ENCODE results near the gene BTBD2. TPM values are rescaled to one million over a fixed set of nuclear protein-coding genes. Genes with fewer than 3 reads are reported as not detected.

Gene BTBD2
- total RNA-seq, 5 donors from 2014 or later (not counting 1 experiment from before 2014, with no cell fraction given), result 52.2 to 79.8 (median 73.6) TPM

DNA sequence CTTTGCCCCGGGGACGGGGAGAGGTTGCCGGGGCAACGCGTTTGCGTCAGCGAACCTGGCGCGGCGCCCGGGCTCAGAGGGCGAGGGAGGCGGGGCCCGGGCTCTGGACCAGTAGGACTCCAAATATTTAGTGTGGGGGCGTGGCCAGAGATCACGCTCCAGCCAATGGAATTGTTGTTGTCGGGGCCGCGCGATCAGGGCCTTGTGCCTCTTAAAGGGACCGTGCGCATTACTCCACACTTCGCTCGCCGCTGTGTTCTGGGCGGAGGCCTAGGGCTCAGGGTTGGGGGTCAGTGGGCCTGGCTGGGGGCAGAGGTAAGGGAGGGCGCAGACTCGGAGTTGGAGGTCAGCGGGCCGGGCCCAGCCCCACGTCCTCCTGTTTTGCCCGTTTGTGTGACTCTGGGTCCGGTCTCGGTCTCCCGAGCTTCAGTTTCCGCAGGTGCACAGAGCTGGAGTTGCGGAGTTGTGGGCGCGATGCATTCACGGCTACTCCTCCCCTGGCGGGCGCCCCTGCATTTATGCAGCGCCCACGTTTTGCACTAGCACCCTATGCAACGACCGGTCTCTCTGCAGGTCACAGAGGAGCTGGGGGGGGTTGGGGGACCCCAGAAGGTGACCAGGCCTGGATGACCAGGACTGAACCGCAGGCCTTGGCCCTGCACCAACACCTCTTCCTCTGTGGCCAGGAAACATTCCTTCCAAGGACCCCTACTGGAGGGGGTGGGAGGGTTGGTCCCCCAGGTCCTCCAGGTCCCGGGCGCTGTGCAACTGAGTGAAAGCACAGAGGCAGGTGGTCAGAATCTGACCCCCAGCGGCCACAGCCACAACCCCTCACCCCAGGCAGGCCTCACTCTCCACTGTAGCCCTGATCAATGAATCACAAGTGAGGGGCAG is 46.2 kb upstream of the BTBD2 start:
- Mint-ChIP-seq H3K4me3 (peak overlapping the region; percentile 88 to 89 (median 89)), H3K9me3 (no peaks in the 10 kb centered on the region)
- peak; percentile 88 to 93 (median 90) for ATAC-seq (replicated peaks in 1 of 4)

DNA sequence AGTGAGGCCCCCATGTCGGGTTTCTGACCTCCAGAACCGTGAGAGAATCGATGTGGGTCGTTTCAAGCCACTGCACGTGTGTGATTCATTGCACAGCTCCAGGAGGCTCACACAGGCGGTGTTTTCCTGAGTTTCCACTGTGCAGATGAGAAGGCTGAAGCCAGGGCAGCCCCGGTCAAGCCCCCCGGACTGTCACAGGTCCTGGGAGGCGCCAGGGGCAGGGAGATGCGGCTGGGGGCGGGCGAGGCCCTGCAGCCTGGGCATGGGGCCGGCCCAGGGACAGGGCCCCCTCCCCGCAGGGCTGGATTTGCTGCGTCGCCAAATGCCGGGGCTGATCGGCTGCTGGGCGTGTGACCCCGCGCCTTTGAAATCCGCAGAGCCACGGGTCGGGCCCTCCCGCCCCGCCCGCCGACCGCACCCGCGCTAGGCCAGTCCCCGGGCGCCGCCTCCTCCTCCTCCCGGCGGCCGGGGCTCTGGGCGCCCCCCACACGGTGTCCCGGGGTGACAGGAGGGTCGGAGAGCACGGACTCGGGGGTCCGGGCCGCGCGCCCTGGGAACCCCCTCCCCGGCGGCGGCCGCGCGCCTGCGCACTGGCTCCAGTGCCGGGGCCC is 45.5 kb upstream of the BTBD2 start:
- H3K36me3 ChIP-seq (ENCODE audit: control insufficient read depth in 2 of 2, extremely low read depth in 1 of 2, insufficient read depth in 1 of 2, low read length in 1 of 2), result no peaks in the 10 kb centered on the region
- H3K27me3 ChIP-seq (replicated peaks in 1 of 2; ENCODE audit: control insufficient read depth in 2 of 2, extremely low read depth in 1 of 2, insufficient read depth in 2 of 2, low read length in 1 of 2), result no peaks in the 10 kb centered on the region
- peaks cover 36 to 55% (median 48%) of the 10 kb centered on the region in 3 donors for H3K4me1 Mint-ChIP-seq
- H3K27me3 Mint-ChIP-seq, result no peaks in the 10 kb centered on the region
- peak overlapping the region; percentile 95 for H3K27ac ChIP-seq (ENCODE audit: low read length)
- POLR2A ChIA-PET, result interaction anchor here in 1 of 2 donors (1.2 kb wide), 1 partner anchor 19 kb away, joined by 5 read pairs; no protein-coding TSS in a partner anchor
- H3K4me1 ChIP-seq (ENCODE audit: control insufficient read depth in 1 of 2, extremely low read depth in 1 of 2, insufficient read depth in 2 of 2, low read length in 2 of 2), result peaks cover 44 to 63% of the 10 kb centered on the region in 2 experiments
- no peaks in the 10 kb centered on the region for H3K36me3 Mint-ChIP-seq
- ATAC-seq (replicated peaks in 1 of 4) (peak; percentile 51 to 66 (median 59)), DNase-seq (peak in 1 of 35 experiments; percentile 39)
- H3K9me3 ChIP-seq, result no peaks in the 10 kb centered on the region
- WGBS (ENCODE audit: insufficient coverage), result under 1% methylated on average over 54 of the region's 55 CpGs
- H3K9me3 Mint-ChIP-seq, result no peaks in the 10 kb centered on the region
- H3K27ac Mint-ChIP-seq, result peak overlapping the region; percentile 96 to 98
- CTCF ChIA-PET, result no interaction called here
- H3K4me3 ChIP-seq (ENCODE audit: control insufficient read depth in 1 of 2, extremely low read depth in 1 of 2, low read length in 1 of 2), result peak overlapping the region; percentile 56 to 81
- peak overlapping the region; percentile 88 to 89 (median 89) for H3K4me3 Mint-ChIP-seq

More for the DNA sequence above, 46.2 kb upstream of the BTBD2 start:
- Mint-ChIP-seq H3K36me3 (no peaks in the 10 kb centered on the region), H3K27me3 (no peaks in the 10 kb centered on the region), H3K27ac (peak overlapping the region; percentile 92 to 95), H3K4me1 (peaks cover 34 to 50% (median 45%) of the 10 kb centered on the region in 3 donors)
- WGBS (ENCODE audit: insufficient coverage), result 0% methylated on average over 37 of the region's 50 CpGs
- H3K4me1 ChIP-seq (ENCODE audit: control insufficient read depth in 1 of 2, extremely low read depth in 1 of 2, insufficient read depth in 2 of 2, low read length in 2 of 2), result peaks cover 39 to 56% of the 10 kb centered on the region in 2 experiments
- H3K9me3 ChIP-seq, result no peaks in the 10 kb centered on the region
- H3K4me3 ChIP-seq (ENCODE audit: control insufficient read depth in 1 of 2, extremely low read depth in 1 of 2, low read length in 1 of 2), result peak overlapping the region; percentile 56 to 68
- H3K36me3 ChIP-seq (ENCODE audit: control insufficient read depth in 2 of 2, extremely low read depth in 1 of 2, insufficient read depth in 1 of 2, low read length in 1 of 2), result no peaks in the 10 kb centered on the region
- peak overlapping the region; percentile 95 for H3K27ac ChIP-seq (ENCODE audit: low read length)
- H3K27me3 ChIP-seq (replicated peaks in 1 of 2; ENCODE audit: control insufficient read depth in 2 of 2, extremely low read depth in 1 of 2, insufficient read depth in 2 of 2, low read length in 1 of 2), result no peaks in the 10 kb centered on the region
- ChIA-PET POLR2A (interaction anchor here in 1 of 2 donors (0.7 kb wide), 1 partner anchor 12 kb away, joined by 3 read pairs; no protein-coding TSS in a partner anchor), CTCF (interaction anchor here in 1 of 2 donors (0.7 to 1.0 kb wide), 2 partner anchors 10 to 97 kb away, joined by 3 read pairs; no protein-coding TSS in a partner anchor)
- peak; percentile 98 to 100 (median 99) for DNase-seq

DNA sequence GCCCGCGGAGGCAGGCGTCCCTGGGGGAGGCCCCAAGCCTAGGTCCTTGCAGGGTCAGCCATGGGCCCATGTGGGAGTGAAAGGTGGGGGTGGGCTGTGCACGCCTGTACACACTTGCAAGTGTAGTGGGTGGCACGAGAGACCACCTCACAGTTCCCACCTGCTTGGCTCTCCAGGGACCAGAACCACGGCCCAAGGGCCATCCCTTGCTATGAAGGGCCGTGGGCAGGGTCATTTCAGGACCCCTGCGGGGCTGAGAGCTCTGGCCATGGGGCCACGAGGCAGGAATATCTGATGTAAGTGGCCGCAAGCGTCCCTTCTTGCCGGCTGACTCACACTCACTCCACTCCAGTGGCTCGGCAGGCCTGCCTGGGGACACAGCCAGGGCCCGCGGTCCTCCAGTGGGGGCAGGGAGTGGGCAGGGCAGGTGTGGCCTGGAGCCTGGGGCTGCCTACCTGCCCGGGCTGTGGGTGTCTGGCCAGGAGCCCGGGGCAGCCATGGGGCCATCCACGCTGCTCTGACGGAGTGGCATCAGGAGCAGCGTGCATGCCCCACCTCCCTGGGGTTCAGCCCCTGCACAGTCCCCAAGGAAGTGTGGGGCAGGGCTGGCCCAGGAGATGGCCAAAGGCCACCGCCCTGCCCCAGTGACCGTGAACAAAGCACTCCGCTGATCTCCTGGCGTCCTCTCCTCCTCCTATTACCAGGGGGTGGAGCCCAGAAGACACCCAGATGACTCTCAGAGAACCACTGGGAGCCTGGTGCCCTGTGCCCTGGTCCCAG is 44.1 kb upstream of the BTBD2 start:
- CTCF ChIA-PET, result interaction anchor here in 1 of 2 donors (0.5 kb wide), 1 partner anchor 13 kb away, joined by 3 read pairs; no protein-coding TSS in a partner anchor
- Histone ChIP-seq H3K27ac (ENCODE audit: low read length) (peak overlapping the region; percentile 95), H3K36me3 (ENCODE audit: control insufficient read depth in 2 of 2, extremely low read depth in 1 of 2, insufficient read depth in 1 of 2, low read length in 1 of 2) (no peaks in the 10 kb centered on the region), H3K4me1 (ENCODE audit: control insufficient read depth in 1 of 2, extremely low read depth in 1 of 2, insufficient read depth in 2 of 2, low read length in 2 of 2) (peaks cover 50 to 76% of the 10 kb centered on the region in 2 experiments), H3K4me3 (ENCODE audit: control insufficient read depth in 1 of 2, extremely low read depth in 1 of 2, low read length in 1 of 2) (peak overlapping the region in 1 of 2 donors; percentile 81), H3K27me3 (replicated peaks in 1 of 2; ENCODE audit: control insufficient read depth in 2 of 2, extremely low read depth in 1 of 2, insufficient read depth in 2 of 2, low read length in 1 of 2) (no peaks in the 10 kb centered on the region), H3K9me3 (no peaks in the 10 kb centered on the region)
- Mint-ChIP-seq H3K4me3 (peak overlapping the region; percentile 87 to 89 (median 89)), H3K4me1 (peaks cover 47 to 66% (median 58%) of the 10 kb centered on the region in 3 donors), H3K27me3 (no peaks in the 10 kb centered on the region), H3K27ac (peak overlapping the region; percentile 96 to 98), H3K9me3 (no peaks in the 10 kb centered on the region), H3K36me3 (no peaks in the 10 kb centered on the region)
- ATAC-seq (replicated peaks in 1 of 4) (no peak), DNase-seq (no peak)
- POLR2A ChIA-PET, result no interaction called here
- WGBS (ENCODE audit: insufficient coverage), result 94% methylated on average over 13 of the region's 24 CpGs

DNA sequence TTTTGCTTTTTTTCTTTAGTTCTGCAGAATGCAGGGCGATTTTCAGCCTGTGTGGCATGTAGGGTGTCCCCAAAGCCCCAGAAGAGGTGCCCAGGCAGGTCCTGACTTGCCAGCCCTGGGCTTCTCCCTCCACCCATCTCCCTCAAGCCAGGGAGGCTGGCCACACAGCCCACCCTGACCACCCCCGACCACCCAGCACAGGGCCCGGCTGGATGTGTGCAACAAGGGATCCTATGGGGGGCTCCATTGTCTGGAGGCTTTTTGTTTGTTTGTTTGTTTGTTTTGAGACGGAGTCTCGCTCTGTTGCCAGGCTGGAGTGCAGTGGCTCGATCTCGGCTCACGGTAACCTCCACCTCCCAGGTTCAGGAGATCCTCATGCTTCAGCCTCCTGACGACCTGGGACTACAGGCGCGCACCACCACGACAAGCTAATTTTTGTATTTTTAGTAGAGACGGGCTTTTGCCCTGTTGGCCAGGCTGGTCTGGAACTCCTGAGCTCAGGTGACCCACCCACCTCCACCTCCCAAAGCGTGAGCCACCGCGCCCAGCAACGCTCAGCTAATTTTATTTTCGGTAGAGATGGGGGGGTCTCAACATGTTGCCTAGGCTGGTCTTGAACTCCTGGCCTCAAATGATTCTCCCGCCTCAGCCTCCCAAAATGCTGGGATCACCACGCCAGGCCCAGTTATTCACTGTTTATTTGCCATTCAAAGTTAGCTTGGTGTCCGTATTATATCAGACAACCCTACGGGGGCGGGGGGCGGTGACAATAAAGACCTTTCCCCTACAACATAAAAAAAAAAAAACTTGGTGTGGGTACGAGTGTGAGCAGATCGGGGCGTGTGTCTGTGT is 43.3 kb upstream of the BTBD2 start:
- Mint-ChIP-seq H3K27me3 (no peaks in the 10 kb centered on the region), H3K9me3 (no peaks in the 10 kb centered on the region), H3K27ac (peak overlapping the region; percentile 81 to 85), H3K36me3 (no peaks in the 10 kb centered on the region), H3K4me3 (peak overlapping the region in 2 of 3 donors; percentile 21 to 89), H3K4me1 (peaks cover 48 to 65% (median 56%) of the 10 kb centered on the region in 3 donors)
- Histone ChIP-seq H3K9me3 (no peaks in the 10 kb centered on the region), H3K27ac (ENCODE audit: low read length) (peak overlapping the region; percentile 95), H3K4me1 (ENCODE audit: control insufficient read depth in 1 of 2, extremely low read depth in 1 of 2, insufficient read depth in 2 of 2, low read length in 2 of 2) (peaks cover 50 to 81% of the 10 kb centered on the region in 2 experiments), H3K4me3 (ENCODE audit: control insufficient read depth in 1 of 2, extremely low read depth in 1 of 2, low read length in 1 of 2) (no peak overlapping the region), H3K36me3 (ENCODE audit: control insufficient read depth in 2 of 2, extremely low read depth in 1 of 2, insufficient read depth in 1 of 2, low read length in 1 of 2) (no peaks in the 10 kb centered on the region), H3K27me3 (replicated peaks in 1 of 2; ENCODE audit: control insufficient read depth in 2 of 2, extremely low read depth in 1 of 2, insufficient read depth in 2 of 2, low read length in 1 of 2) (no peaks in the 10 kb centered on the region)
- DNase-seq (no peak), ATAC-seq (replicated peaks in 1 of 4) (no peak)
- ChIA-PET POLR2A (interaction anchor here in 1 of 2 donors (0.6 kb wide), 2 partner anchors 27 to 122 kb away, joined by 3 read pairs; no protein-coding TSS in a partner anchor), CTCF (interaction anchor here in 1 of 2 donors (0.5 kb wide), 1 partner anchor 14 kb away, joined by 3 read pairs; no protein-coding TSS in a partner anchor)
- 84% methylated on average over 6 of the region's 27 CpGs for WGBS (ENCODE audit: insufficient coverage)

DNA sequence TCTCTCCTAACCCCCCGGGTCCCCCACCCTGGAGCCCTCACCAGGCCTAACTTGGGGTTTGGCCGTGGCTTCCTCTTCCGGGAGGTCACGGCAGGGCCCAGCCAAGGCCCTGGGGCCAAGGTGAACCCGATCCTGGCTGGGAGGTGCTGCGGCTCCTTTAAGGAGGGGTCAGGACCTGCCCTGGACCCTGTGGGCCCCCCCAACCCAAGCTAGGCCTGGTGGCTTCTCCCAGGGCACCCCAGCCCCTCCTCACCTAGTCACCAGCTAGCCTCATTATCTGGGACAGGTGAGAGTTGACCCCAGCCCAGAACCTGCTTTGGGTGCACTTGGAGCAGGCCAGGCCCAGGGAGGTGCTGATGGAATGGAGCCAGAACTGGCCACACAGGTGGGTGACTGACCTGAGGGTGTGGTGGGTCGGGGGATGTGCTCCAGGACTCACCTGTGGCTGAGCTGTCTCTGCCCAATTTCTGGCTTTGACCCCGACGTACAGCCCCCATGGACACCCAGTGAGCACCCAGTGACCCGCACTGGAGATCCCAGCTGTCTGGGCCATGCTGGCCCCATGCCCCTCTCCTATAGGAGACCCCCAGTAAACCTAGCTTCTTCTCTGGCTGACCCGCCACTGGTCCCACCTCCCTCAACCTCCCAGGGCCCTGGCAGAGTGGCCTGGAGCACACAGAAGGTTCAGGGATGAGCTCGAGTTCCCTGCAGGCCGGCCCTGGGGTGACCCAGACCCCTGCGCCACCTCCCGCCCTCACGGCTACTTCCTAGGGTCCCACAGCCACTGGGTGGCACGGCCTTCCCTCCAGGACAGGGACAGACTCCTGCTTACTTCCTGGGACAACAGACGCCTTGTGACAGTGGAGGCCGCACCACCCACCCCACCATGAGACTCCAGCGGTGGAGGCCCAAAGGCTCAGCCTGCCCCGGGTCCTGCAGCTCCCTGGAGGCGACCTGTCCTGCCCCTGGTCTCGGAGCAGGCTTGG is 42.3 kb upstream of the BTBD2 start:
- POLR2A ChIA-PET, result interaction anchor here in 1 of 2 donors (0.6 kb wide), 1 partner anchor 121 kb away, joined by 3 read pairs; no protein-coding TSS in a partner anchor
- DNase-seq, result no peak
- H3K36me3 Mint-ChIP-seq, result no peaks in the 10 kb centered on the region
- Histone ChIP-seq H3K9me3 (no peaks in the 10 kb centered on the region), H3K27me3 (replicated peaks in 1 of 2; ENCODE audit: control insufficient read depth in 2 of 2, extremely low read depth in 1 of 2, insufficient read depth in 2 of 2, low read length in 1 of 2) (no peaks in the 10 kb centered on the region), H3K27ac (ENCODE audit: low read length) (peak overlapping the region; percentile 63), H3K4me1 (ENCODE audit: control insufficient read depth in 1 of 2, extremely low read depth in 1 of 2, insufficient read depth in 2 of 2, low read length in 2 of 2) (peaks cover 50 to 89% of the 10 kb centered on the region in 2 experiments), H3K4me3 (ENCODE audit: control insufficient read depth in 1 of 2, extremely low read depth in 1 of 2, low read length in 1 of 2) (no peak overlapping the region), H3K36me3 (ENCODE audit: control insufficient read depth in 2 of 2, extremely low read depth in 1 of 2, insufficient read depth in 1 of 2, low read length in 1 of 2) (no peaks in the 10 kb centered on the region)
- no peaks in the 10 kb centered on the region for H3K27me3 Mint-ChIP-seq
- no peak for ATAC-seq (replicated peaks in 1 of 4)
- peaks cover 54 to 71% (median 55%) of the 10 kb centered on the region in 3 donors for H3K4me1 Mint-ChIP-seq
- CTCF ChIA-PET, result interaction anchor here in 1 of 2 donors (0.5 kb wide), 1 partner anchor 62 kb away, joined by 4 read pairs; no protein-coding TSS in a partner anchor
- 82% methylated on average over 20 of the region's 23 CpGs for WGBS (ENCODE audit: insufficient coverage)
- peak overlapping the region in 2 of 3 donors; percentile 13 to 89 for H3K4me3 Mint-ChIP-seq
- H3K9me3 Mint-ChIP-seq, result no peaks in the 10 kb centered on the region
- peak overlapping the region; percentile 81 to 85 for H3K27ac Mint-ChIP-seq

Measured in T-cell (primary cell).